Ecto neural progenitor cell (in vitro differentiated cells): ENCODE results near the gene GJA5.
A peak's percentile ranks its signal among the peaks of the same experiment; 100 is the strongest.

Experiments used
- DNase-seq: peaks from one replicate; pipeline ENCODE4 v3.0.0-alpha.2; 2018; ENCODE audit warnings: low spot score

Gene GJA5

DNA sequence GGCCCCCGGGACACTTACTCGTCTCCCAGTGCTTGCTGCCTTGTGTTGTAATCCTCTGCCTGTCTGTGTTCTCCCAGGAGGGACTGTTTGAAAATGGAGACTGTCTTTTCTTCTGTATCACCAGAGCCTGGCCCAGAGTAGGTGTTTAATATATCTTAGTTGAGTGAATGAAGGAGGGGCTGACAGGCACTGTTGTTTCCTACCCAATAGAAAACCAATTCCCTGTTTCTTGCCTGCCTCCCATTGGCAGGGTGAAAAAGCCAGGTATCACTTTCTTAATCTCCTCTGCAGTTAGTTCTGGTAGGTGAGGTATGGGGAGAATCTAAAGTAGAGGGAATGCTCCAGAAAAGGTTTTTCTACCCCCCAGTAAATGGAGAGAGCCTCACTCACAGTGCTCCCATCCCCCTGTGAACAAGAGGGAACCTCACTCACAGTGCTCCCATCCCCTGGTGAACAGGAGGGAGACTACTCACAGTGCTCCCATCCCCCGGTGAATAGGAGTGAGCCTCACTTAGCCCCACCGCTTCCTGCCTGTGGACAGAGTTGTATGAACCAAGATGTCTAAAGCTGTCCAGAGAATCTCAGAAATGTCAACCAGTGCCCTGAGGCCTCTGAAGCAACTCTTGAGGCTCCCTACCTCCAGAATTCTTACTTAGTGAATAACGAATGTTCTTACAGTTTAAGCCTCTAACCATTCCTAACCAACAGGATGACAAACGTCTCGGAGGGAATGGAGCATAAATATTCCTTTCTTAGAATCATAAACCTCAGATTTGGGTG, at the start of gene GJA5:
GJA5 (minus strand) TSS at position 122 of the 780 bp plus-strand sequence. CDS start 1,364 bp downstream, outside the sequence.
- no peak for DNase-seq

DNA sequence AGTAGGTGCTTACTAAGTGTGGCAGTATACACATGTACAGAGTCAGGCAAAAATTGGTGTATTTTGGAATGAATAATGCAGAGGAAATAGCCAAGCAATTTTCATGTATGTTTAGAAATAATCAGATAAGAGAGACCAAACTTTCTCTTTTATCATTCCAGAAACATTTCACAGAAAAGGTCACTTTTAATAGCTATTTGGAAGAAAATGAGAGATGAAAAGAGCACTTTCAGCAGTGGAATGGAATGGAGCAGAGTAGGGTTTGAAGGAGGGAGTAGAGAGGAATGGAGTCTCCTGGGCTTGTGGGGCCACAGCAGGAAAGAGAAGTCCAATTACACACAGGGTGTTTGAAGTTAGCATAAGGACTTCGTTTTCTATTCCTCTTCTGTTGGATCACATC, 48.8 kb upstream of the GJA5 start:
- no peak for DNase-seq

DNA sequence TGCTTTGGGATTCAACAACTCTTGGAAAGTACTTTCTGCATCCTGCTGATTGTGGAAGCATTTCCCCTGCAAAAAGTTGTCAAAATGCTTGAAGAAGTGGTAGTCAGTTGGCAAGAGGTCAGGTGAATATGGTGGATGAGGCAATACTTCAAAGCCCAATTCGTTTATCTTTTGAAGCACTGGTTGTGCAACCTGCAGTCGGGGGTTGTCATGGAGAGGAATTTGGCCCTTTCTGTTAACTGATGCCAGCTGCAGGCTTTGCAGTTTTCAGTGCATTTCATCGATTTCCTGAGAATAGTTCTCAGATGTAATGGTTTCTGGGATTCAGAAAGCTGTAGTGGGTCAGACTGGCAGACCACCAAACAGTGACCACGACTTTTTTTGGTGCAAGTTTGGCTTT, 47.6 kb upstream of the GJA5 start:
- no peak for DNase-seq

- no peak for DNase-seq
Observed at GRCh38 chr1:147807405-147807804, 47.0 kb upstream of the GJA5 start.

GRCh38 chr1:147804942-147805723, 44.7 kb upstream of the GJA5 start:
- DNase-seq, result no peak

DNA sequence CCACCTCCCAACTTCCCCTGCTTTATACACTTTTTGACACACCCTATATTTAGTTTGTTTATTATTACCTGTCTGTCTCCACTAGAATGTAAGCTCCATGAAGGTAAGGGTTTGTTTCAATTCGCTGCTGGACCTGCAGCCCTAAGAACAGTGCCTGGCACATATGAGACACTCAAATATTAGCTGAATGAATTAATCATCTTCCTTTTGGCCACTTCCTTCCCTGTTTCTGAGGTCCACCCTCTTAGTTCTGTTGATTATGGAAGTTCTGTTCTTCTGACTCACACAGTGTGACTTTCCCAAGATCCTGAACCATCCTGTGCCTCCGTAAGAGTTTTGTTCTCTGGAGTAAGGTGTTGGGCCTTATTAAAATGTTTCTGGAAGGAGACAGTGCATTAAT, 40.4 kb upstream of the GJA5 start:
- DNase-seq, result no peak

DNA sequence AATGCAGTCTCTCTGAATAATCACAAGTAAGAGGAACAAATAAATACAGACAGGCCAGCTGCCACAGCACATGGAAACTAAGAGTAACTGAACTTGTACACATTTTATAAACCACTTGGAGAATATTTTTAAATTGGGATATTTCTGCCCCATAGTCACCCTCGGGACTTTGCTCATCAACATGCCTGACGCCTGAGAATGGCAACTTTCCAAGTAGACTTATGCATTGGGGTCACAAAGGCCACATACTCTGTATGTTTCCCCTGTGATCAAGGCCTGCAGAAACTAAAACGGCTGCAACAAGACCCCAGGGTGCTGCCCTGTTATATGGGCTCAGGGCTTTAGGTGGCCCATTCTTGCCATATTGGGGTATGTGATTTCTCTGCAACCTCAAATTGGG, 38.3 kb upstream of the GJA5 start:
- no peak for DNase-seq

GRCh38 chr1:147794570-147794969, 34.2 kb upstream of the GJA5 start:
- no peak for DNase-seq

GRCh38 chr1:147791876-147792275, 31.5 kb upstream of the GJA5 start:
- no peak for DNase-seq

DNA sequence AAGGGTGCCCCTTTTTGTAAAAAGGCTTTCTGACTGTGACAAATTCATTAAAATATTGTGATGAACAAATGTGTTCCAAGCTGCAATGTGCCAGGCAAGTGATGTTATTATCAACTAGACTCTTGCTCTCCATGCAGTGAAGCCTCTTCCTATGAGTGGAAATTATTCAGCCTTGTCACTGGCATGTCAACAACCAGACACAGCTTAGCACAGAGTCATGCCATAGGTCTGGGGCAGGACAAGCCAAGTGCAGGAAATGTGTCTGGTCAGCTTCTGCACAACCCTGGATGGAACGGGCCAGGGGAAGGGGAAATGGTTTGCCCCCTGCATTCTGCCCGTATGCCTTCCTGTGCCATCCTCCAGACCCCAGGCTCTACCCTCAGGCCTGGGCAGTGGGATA, 27.4 kb upstream of the GJA5 start:
- DNase-seq, result no peak

DNA sequence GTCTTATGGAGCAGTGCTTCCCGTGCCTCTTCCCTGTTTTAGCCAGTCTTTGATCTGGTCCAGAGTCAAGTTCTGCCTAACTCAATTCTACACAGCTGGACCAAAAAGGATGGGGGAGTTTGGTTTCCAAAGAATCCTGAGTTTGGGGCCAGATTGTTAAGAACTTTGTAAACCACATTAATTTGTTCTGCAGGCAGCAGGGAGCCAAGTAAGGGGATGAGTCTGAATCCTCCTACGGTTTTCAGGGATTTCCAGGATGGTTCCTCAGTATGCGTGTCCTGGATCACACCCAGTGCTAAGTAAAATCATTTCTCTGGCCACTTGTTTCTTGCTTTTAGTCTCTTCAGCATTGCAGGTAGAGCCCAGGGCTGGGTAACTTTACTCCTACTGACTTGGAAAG, 26.1 kb upstream of the GJA5 start:
- no peak for DNase-seq

GRCh38 chr1:147785794-147786506, 25.5 kb upstream of the GJA5 start:
- DNase-seq, result no peak

DNA sequence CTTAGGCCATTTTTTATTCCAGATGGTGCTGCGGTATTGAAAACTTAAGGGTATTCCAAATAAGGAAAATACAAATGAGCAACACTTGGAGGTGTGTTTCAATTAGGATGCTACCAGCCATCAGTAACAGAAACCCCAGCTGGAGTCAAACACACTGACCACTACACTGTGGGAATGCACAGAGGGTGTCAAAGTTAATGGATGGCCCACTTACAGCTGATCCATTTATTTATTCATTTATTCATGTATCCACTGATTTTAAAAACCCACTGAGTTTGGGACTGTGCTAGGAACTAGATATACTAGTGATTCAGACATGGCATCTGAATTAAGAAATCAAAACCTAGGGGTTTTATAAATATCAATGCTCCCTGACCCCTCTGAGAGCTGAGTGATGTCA, 24.5 kb upstream of the GJA5 start:
- DNase-seq, result no peak

DNA sequence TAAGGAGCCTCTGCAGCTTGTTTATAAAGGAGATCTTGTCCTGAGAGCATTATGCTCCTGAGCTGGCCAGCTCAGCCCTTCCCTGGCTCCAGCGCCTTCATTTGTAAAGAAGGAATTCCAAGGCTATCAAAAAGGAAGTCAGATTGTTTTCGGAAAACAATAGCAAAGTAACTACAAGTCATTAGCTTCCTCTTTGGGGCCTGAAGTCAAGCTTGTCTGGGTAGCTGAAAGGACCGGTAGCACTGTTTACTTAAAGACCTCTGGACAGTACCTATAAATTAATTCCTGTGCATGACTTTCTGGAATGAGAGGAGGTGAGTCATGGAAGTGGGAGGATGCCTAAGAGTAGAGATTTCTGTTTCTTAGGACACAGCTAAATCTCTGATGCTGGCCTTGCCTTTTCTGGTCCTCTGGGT, 20.7 kb upstream of the GJA5 start:
- DNase-seq, result no peak

- no peak for DNase-seq
Observed at GRCh38 chr1:147777694-147778093, 17.3 kb upstream of the GJA5 start.

DNA sequence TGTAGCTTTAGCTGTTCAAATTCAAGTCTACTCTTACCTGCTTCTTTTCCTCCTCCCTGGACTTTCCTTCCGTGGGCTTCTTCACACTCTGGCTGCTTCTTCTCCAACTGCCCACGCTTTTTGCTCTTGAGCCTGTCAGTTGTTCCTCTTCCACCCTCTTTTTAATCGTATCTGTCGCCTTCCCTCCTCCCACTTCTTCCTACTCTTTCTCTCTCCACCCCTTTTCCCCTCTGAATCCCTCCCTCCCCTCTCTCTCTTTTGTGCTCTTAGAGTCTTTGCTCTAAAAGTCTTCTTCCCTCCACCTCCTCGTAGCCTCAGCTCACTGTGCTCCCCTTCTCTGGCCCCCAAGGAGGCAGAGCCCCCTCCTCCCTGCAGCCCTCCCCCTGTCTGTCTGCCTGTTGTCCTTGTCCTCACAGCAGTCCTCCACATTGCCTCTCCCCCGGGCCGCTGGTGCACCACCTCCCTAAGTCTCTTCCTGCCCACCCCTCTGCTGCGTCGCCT, 12.9 kb upstream of the GJA5 start:
- DNase-seq, result peak; percentile 54

- no peak for DNase-seq
Observed at GRCh38 chr1:147772570-147772969, 12.2 kb upstream of the GJA5 start.

- no peak for DNase-seq
Observed at GRCh38 chr1:147771226-147772125, 11.1 kb upstream of the GJA5 start.

- no peak for DNase-seq
Observed at GRCh38 chr1:147769106-147769505, 8.7 kb upstream of the GJA5 start.

DNA sequence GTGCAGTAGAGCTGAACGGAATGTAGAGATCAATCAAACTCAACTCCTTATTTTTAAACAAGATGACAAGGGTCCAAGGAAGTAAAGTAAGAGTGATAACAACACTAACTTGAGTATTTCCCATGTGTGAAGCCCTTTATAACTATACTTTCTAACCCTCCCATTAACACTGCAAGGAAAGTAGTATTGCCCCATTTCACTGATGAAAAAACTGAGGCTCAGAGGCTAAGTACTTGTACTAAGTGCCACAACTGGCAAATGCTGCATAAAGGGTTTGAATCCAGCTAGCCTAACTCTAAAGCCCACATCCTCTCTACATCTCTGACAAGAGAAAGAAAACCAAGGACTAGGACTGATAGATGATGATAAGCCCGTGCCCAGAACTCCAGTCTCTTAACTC, 8.2 kb upstream of the GJA5 start:
- no peak for DNase-seq

DNA sequence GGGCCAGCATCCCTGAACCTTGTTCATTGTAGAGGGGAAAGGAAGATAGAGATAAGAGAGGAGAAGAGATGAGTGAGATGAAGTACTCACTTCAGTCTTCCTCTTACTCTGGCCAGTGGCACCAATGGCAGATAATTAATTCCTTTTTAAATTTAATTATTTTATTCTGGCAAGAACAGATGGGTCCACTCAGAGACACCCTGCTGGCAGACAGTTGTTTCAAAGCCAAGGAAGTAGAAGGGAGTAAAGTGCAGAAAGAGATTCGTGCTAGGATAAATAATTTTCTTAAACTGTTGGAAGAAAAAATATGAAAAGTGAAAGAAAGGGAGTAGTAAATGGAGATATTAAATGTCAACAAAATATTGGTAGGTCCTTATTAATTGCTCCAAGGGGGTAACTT, 7.7 kb upstream of the GJA5 start:
- no peak for DNase-seq
